Middle frontal gyrus (tissue), 1 donor: ENCODE measurements around the gene GLG1.
"Not testable (repeated sequence)": the region's sequence is repeated elsewhere in the genome, so short reads cannot be mapped to it uniquely, and the experiment has no call there.

Experiments used
- DNase-seq: peaks from one replicate; pipeline ENCODE4 v3.0.0-alpha.2; 2015; ENCODE audit warnings: low spot score; ENCODE audit errors: extremely low spot score

Gene GLG1

DNA sequence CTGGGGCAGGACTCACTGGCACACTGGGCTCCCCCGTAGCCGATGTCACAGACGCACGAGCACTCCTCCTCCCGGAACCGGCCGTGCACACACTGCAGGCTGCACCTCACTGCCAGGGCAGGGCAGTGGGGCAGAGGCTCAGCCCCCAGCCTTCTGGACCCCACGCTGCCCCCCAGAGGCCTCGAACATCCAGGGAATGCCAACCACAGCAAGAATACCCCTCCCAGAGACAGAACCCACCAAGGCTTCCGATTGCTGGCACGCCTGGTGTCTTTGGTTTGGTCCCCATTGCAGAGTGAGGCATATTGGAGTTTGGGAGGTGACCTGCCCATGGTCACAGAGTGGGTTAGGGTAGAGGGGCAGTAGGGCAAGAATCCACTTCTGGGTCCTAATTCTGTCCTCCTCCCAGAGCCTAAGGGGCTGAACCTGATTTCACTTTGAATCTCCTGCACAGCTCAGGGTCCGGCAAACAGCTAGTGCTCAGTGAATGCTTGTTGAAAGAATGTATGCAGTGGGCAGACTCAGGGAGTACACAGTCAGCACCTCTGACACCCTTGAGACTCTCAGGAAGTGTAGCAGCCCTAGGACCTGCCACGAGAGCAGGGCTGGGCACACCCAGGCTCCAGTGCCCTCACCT, 194.7 kb downstream of the GLG1 start:
- DNase-seq = not testable (repeated sequence)

DNA sequence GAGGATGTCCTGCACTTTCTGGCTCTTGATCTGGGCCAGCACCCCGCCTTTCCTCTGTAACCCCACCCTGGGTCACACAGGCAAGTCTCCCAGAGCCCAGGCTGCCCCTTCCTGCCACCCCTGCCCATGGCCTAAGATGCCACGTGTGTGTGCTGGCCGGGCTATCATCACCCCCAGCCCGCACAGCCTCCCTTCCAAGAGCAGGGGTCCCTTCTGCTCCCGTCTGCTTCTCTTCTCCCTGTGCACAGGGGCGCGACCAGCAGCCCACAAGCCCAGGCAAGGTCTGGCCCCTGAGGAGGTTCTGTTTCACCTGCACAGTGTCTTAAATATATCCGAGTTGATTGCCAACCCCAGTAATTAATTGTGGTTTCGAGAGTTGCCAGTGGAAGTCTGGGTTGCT, 195.9 kb downstream of the GLG1 start:
- DNase-seq = not testable (repeated sequence)

DNA sequence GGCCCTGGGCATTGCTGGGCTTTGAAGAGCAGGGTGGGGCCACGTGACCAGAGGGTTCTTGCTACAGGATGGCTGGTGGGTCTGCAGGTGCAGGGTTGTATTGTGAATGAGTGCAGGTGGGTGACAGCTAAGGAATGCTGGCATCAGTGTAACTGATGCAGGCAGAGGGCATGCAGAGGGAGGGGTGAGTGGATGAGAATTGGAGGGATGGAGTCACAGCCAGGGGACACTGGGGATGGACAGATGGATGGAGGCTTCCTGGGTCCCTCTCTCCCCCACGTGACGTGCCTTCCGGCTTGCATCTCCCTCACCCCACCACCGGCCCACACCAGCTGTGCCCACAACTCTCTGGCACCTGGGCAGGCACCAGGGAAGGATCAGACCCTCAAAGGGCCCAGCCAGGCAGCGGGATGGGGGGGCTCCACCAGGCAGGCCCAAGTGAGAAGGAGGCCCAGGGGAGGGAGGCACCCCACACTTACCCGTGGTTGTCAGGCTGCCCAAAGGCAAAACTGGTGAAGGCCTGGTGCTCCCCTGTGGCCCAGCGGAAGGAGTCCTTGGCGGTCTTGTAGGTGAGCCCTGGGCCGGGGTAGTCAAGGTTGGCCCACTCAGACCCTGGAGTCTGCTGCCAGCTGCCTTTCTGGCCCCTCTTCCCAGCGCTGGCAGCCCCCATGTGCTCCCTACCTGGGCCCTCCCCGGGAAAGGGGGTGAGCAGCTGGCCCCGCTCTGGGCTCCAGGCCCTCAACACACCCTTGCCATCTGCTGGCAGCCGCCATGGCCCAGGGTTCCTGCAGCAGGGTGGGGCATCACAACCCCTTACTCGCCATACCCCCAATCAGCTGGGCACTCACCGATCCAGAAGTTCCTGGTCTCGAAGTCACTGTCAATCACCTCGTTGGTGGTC, 196.6 kb downstream of the GLG1 start:
- not testable (repeated sequence) for DNase-seq

DNA sequence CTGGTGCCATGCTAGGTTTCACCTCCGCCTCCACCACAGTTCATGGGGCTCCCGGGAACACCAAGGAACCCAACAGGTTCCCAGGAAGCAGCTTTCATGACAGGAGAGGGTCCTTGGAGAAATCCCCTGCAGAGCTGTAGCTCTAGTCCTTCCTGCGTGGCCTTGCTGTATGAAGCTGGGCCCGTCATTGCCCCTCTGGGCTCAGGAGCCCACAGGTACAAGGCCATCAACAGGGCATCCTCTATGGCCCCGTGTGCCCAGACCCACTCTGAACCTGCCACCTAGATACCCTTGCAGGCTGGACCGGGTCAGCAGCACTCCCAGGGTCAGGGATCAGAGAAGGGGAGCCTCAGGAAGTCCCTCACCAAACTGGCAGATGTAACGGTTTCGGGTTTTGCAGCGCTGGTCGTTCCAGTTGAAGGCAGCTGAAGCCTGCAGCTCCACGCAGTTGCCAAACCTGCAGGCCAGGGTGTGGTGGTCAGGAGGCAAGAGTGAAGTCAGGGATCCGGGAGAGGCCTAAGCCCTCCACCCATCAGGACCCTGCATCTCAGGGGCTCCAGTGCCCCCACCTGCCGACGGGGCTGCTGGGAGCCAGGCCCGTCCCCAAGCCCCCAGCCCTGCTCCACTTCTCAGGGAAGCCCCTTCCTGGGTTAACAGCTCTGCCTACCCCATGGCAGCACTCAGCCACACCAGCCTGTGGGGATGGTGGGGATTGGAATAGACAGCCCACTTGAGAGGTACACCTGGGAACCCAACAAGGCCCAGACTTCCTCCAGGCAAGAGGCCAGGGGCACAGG, 197.5 kb downstream of the GLG1 start:
- DNase-seq = not testable (repeated sequence)

DNA sequence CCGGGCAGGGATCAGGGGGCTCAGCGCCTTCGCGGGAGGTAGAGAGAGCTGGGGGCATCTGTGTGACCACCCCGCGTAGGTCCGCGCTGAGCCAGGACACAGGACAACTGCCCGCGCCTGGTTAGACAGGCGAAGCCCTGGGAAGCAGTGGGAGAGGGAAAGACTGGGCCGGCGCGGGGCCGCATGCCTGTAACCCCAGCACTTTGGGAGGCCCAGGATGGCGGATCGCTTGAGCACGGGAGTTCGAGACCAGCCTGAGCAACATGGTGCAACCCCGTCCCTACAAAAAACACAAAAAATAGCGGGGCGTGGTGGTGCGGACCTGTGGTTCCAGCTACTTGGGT, 199.6 kb downstream of the GLG1 start:
- DNase-seq = not testable (repeated sequence)

DNA sequence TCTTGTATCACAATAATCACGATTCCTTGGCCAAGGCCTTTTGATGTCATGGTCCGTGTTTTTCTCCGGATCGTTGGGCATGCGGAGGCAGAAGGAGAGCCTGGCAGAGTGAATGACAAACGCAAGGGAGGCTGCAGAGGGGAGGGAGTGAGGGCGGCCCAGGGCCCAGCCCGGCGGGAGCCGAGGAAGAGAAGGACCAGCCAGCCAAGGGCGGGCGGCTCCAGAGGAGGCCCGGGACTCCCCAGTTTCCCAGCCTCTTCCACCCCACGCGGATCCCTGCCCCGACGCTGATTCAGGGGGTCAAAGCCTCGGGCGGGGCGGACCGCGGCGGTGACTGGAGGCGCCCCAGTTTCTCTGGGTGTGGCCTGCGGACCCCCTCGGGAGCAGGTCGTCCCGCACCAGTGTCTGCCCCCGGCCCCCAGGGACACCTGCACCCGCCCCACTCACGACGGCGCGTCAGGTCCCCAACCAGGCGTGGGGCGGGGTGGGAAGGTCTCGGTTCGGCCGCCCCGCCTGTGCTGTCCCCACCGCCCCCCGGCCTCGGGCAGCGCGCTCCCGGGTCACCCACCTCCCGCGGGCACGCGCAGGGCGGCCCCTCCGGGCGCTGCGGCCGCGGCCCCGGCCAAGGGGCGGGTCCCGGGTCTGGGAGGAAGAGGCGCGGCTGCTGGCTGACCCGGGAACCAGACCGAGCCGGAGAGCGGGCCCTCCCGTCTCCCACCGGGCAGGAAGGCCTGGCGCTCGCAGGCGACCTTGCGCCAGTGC, 200.1 kb downstream of the GLG1 start:
- DNase-seq = not testable (repeated sequence)

DNA sequence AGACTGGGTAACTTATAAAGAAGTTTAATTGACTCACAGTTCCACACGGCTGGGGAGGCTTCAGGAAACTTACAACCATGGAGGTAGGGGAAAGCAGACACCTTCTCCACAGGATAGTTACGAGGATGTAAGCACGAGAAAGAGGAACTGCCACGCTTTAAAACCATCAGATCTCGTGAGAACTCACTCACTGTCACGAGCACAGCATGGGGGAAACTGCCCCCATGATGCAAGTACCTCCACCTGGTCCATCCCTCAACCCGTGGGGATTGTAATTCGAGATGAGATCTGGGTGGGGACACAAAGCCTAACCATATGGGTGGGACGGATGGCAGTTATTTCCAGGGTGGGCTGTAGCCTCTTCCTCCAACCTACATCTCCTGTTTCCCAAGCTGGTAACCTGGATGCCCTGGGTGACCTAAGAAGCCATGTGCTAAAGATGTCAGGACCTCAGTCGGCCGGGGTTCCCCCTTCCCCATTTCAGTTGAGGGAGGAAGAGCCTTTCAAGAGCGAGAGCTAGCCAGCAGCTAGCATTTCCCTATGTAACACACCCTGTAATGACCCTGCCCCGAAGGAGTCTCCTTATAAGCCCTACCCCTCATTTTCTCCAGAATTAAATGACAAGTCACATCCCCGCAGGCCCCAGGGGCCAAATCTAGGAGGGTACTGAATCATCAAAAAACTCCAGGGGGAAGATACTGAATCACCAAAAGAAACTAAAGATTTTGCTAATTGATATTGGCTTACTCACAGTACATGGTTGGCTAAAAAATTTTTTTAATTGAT, 202.6 kb downstream of the GLG1 start:
- DNase-seq = not testable (repeated sequence)

DNA sequence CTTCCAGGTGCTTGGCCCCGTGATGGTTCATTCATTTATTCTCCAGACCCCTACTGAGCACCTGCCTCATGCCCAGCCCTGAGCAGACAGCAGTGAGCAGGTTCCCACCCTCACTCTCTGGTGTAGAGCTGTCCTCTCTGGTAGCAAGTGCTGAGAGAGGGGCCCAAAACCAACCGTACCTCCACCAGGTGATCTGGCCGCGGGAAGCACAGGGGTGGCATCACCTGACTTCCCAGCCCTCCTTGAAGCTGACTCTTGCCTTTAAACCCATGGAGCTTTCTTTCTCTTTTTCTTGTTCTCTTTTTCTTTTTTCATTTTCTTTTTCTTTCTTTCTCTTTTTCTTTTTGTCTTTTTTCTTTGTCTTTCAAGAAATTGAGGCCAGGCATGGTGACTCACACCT, 206.7 kb downstream of the GLG1 start:
- not testable (repeated sequence) for DNase-seq

DNA sequence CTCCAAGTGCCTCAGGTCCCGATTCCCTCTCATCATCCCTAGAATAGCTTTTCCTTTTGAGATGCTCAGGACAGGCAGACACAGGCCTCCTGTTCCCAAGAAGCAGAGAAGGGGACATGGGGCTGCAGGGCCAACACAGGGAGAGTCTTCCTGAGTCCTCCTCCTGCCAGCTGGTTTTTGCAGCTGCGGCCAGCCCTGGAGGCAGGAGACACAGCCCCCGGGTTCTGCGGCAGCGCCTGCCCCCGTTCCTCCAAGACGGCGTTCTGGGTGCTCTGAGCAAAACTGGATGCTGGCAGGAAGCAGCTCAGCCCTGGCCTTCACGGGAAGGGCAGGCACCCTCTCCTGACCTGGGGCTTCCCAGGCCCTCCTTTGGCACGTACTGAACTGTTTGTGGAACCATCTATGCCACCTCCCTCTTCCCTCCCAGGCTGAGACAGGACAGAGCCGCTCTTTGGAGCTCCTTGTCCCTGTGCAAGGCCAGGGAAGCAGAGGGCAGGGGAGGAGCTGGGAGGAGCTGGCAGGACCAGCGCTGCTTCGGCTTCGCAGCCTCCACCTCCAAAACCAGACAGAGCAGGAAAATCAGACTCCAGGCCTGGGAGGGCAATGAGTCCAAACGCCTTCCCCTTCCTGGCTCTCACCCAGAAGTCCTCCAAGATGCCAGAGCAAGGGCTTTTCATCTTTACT, 208.6 kb downstream of the GLG1 start:
- DNase-seq = not testable (repeated sequence)
